HG03064 (cell line): ENCODE data around the gene SMIM35.

Source experiments
- ATAC-seq: cut with Tn5 transposase; IDR thresholded peaks from one replicate; pipeline ENCODE4 v1.9.1; 2021; ENCODE audit warnings: low read depth; ENCODE audit not compliant: unreplicated experiment

SMIM35 gene

GRCh38 chr11:118086913-118087768 lies at the start of gene SMIM35:
TSS of gene SMIM35 (minus strand) at chr11:118086963. CDS start at chr11:118086757, 206 bp downstream.
- no peak for ATAC-seq

GRCh38 chr11:118136341-118136740 lies 49.6 kb upstream of the SMIM35 start:
- no peak for ATAC-seq

- no peak for ATAC-seq
These were observed 49.0 kb upstream of the SMIM35 start for GRCh38 chr11:118135796-118136165.

GRCh38 chr11:118135051-118135795 lies 48.5 kb upstream of the SMIM35 start:
- ATAC-seq: no peak

GRCh38 chr11:118133816-118134215 lies 47.1 kb upstream of the SMIM35 start:
- no peak for ATAC-seq

- ATAC-seq: no peak
These were observed 45.8 kb upstream of the SMIM35 start for GRCh38 chr11:118132385-118133151.

- ATAC-seq: no peak
These were observed 42.9 kb upstream of the SMIM35 start for GRCh38 chr11:118129471-118130172.

- no peak for ATAC-seq
These were observed 42.1 kb upstream of the SMIM35 start for GRCh38 chr11:118128721-118129470.

GRCh38 chr11:118128310-118128709 lies 41.5 kb upstream of the SMIM35 start:
- ATAC-seq: no peak

GRCh38 chr11:118126082-118126838 lies 39.5 kb upstream of the SMIM35 start:
- ATAC-seq: no peak

- no peak for ATAC-seq
These were observed 38.3 kb upstream of the SMIM35 start for GRCh38 chr11:118124929-118125535.

- no peak for ATAC-seq
These were observed 34.0 kb upstream of the SMIM35 start for GRCh38 chr11:118120793-118121192.

GRCh38 chr11:118117790-118118601 lies 31.2 kb upstream of the SMIM35 start:
- no peak for ATAC-seq

- no peak for ATAC-seq
These were observed 28.3 kb upstream of the SMIM35 start for GRCh38 chr11:118115048-118115447.

- no peak for ATAC-seq
These were observed 27.5 kb upstream of the SMIM35 start for GRCh38 chr11:118114266-118114665.

- ATAC-seq: no peak
These were observed 26.1 kb upstream of the SMIM35 start for GRCh38 chr11:118112711-118113430.

- ATAC-seq: no peak
These were observed 24.9 kb upstream of the SMIM35 start for GRCh38 chr11:118111744-118112035.
